Germinal center (tissue), 1 donor: ENCODE measurements around the gene POF1B.

Experiments used
- DNase-seq: peaks from one replicate; pipeline ENCODE4 v3.0.0; 2012; ENCODE audit warnings: mixed read lengths, low spot score

POF1B gene

GRCh38 chrX:85243761-85244449, 135.6 kb downstream of the POF1B start, which contains the start of the genes SATL1 and ZNF711:
Gene SATL1, minus strand, starts transcription at chrX:85243779. Its CDS starts 134,811 bp downstream, at chrX:85108968.
Gene ZNF711, plus strand, starts transcription at chrX:85243991. Its CDS starts 3,582 bp downstream, at chrX:85247573.
- DNase-seq: peak; percentile 14

GRCh38 chrX:85243155-85243554, 136.3 kb downstream of the POF1B start:
- peak; percentile 2 for DNase-seq
